Natural killer cell (primary cell): ENCODE results near the gene CSMD2. TPM values are rescaled to one million over a fixed set of nuclear protein-coding genes. Genes with fewer than 3 reads are reported as not detected.

ENCODE experiments used
- ATAC-seq, 3 donors: fragments of 150-1000 bp in 2 of 3; fragments of 200-7000 bp in 1 of 3; cut with Tn5 transposase; 1 replicate in 1 of 3; 2 replicates in 2 of 3; pipeline ENCODE4 v1.10.0; 2021; ENCODE audit warnings: mild to moderate bottlenecking in 2 of 3, moderate library complexity in 2 of 3
- DNase-seq, 2 donors: peaks; one replicate each; pipeline versions ENCODE4 v3.0.0 to v3.0.0-alpha.2; 2013 to 2021; ENCODE audit warnings: mixed read lengths in 1 of 2
- H3K27ac ChIP-seq: one replicate; pipeline ENCODE4 v1.5.1; 2013; ENCODE audit warnings: mild to moderate bottlenecking, low read length
- H3K27me3 ChIP-seq: one replicate; pipeline ENCODE4 v1.6.1; 2013; ENCODE audit warnings: low read length; ENCODE audit not compliant: control insufficient read depth, insufficient read depth
- H3K36me3 ChIP-seq: one replicate; pipeline ENCODE4 v1.6.1; 2013; ENCODE audit warnings: low read length; ENCODE audit not compliant: control insufficient read depth, insufficient read depth
- H3K4me1 ChIP-seq: one replicate; pipeline ENCODE4 v1.6.1; 2013; ENCODE audit warnings: low read length; ENCODE audit not compliant: control insufficient read depth, insufficient read depth
- H3K4me3 ChIP-seq: one replicate; pipeline ENCODE4 v1.5.1; 2013; ENCODE audit warnings: low read length
- H3K9me3 ChIP-seq: one replicate; pipeline ENCODE4 v1.6.1; 2013; ENCODE audit warnings: low read length; ENCODE audit not compliant: control insufficient read depth, insufficient read depth
- H3K27ac Mint-ChIP-seq, 2 donors: one replicate each; pipeline ENCODE4 v1.8.0; 2022; ENCODE audit warnings: mild to moderate bottlenecking in 2 of 2, mixed read lengths in 2 of 2, moderate library complexity in 1 of 2
- H3K27me3 Mint-ChIP-seq, 2 donors: one replicate each; pipeline ENCODE4 v1.8.0; 2022; ENCODE audit warnings: low read depth in 2 of 2, mixed read lengths in 2 of 2
- H3K36me3 Mint-ChIP-seq: one replicate; pipeline ENCODE4 v1.8.0; 2022; ENCODE audit warnings: mixed read lengths
- H3K4me1 Mint-ChIP-seq, 2 donors: one replicate each; pipeline ENCODE4 v1.8.0; 2022; ENCODE audit warnings: mixed read lengths in 2 of 2
- H3K4me3 Mint-ChIP-seq: one replicate; pipeline ENCODE4 v1.8.0; 2022; ENCODE audit warnings: mild to moderate bottlenecking, moderate library complexity, mixed read lengths
- H3K9me3 Mint-ChIP-seq, 2 donors: one replicate each; pipeline ENCODE4 v1.8.0; 2022; ENCODE audit warnings: mixed read lengths in 2 of 2
- CTCF ChIP-seq: fragments of 200-600 bp; IDR thresholded peaks from one replicate; pipeline ENCODE4 v1.8.0; 2022; ENCODE audit warnings: antibody characterized with exemption
- WGBS: methylation state at CpG from one replicate; pipeline ENCODE4 v1.1.7; 2013; ENCODE audit warnings: missing lambda C conversion rate; ENCODE audit not compliant: insufficient coverage; 5-methylcytosine and 5-hydroxymethylcytosine counted together
- intact Hi-C: fragments of 100-400 bp; cut with micrococcal nuclease; formaldehyde crosslinking; loops from one replicate; pipeline ENCODE4 v1.14.2; 2022
- total RNA-seq, 4 donors: library from RNA; stranded (reverse); fragments of 120-200 nt in 1 of 4; gene quantifications; one replicate each; pipeline versions ENCODE4 v1.2.3 to v1.2.4, GENCODE V29; 2013 to 2022

Gene CSMD2
- total RNA-seq, 3 donors from 2014 or later (not counting 1 experiment from before 2014, with no cell fraction given) = not detected

- Mint-ChIP-seq H3K4me3 (no peak overlapping the region), H3K27me3 (peaks cover 13 to 19% of the 10 kb centered on the region in 2 donors), H3K9me3 (no peaks in the 10 kb centered on the region), H3K36me3 (no peaks in the 10 kb centered on the region), H3K27ac (no peak overlapping the region), H3K4me1 (no peaks in the 10 kb centered on the region)
- no peaks in the 10 kb centered on the region for H3K27me3 ChIP-seq
- H3K36me3 ChIP-seq = no peaks in the 10 kb centered on the region
- no peak overlapping the region for H3K27ac ChIP-seq
- intact Hi-C loops = no loop called here
- H3K9me3 ChIP-seq = no peaks in the 10 kb centered on the region
- 80% methylated on average over 9 of the region's 10 CpGs for WGBS
- no peak for TF ChIP-seq CTCF
- no peaks in the 10 kb centered on the region for H3K4me1 ChIP-seq
- ATAC-seq (no peak), DNase-seq (no peak)
- H3K4me3 ChIP-seq = no peak overlapping the region
Observed at GRCh38 chr1:33819290-33819912, 345.6 kb downstream of the CSMD2 start.

- ATAC-seq (no peak), DNase-seq (no peak)
- Histone ChIP-seq H3K4me3 (no peak overlapping the region), H3K9me3 (no peaks in the 10 kb centered on the region), H3K27ac (no peak overlapping the region), H3K36me3 (no peaks in the 10 kb centered on the region), H3K4me1 (no peaks in the 10 kb centered on the region), H3K27me3 (no peaks in the 10 kb centered on the region)
- intact Hi-C loops = no loop called here
- no peak overlapping the region for H3K27ac Mint-ChIP-seq
- TF ChIP-seq CTCF = no peak
- H3K4me3 Mint-ChIP-seq = no peak overlapping the region
- WGBS = 78% methylated on average over 3 of the region's 3 CpGs
- peaks cover 22 to 23% of the 10 kb centered on the region in 2 donors for H3K27me3 Mint-ChIP-seq
- H3K36me3 Mint-ChIP-seq = no peaks in the 10 kb centered on the region
- H3K9me3 Mint-ChIP-seq = no peaks in the 10 kb centered on the region
- no peaks in the 10 kb centered on the region for H3K4me1 Mint-ChIP-seq
Observed at GRCh38 chr1:33818071-33818470, 347.0 kb downstream of the CSMD2 start.

GRCh38 chr1:33815061-33815460, 350.0 kb downstream of the CSMD2 start:
- DNase-seq = no peak
- no peaks in the 10 kb centered on the region for H3K27me3 ChIP-seq
- intact Hi-C loops = no loop called here
- H3K27me3 Mint-ChIP-seq = peaks cover 16 to 19% of the 10 kb centered on the region in 2 donors
- ATAC-seq = no peak
- no peaks in the 10 kb centered on the region for H3K9me3 ChIP-seq
- H3K27ac Mint-ChIP-seq = no peak overlapping the region
- no peaks in the 10 kb centered on the region for H3K4me1 ChIP-seq
- H3K9me3 Mint-ChIP-seq = no peaks in the 10 kb centered on the region
- H3K4me3 ChIP-seq = no peak overlapping the region
- 84% methylated on average over 3 of the region's 4 CpGs for WGBS
- H3K36me3 ChIP-seq = no peaks in the 10 kb centered on the region
- no peak overlapping the region for H3K4me3 Mint-ChIP-seq
- H3K36me3 Mint-ChIP-seq = no peaks in the 10 kb centered on the region
- no peaks in the 10 kb centered on the region for H3K4me1 Mint-ChIP-seq
- no peak for TF ChIP-seq CTCF
- no peak overlapping the region for H3K27ac ChIP-seq

GRCh38 chr1:33814166-33814565, 350.9 kb downstream of the CSMD2 start:
- WGBS = 100% methylated on average over 2 of the region's 2 CpGs
- intact Hi-C loops = no loop called here
- H3K4me3 Mint-ChIP-seq = no peak overlapping the region
- H3K4me1 ChIP-seq = no peaks in the 10 kb centered on the region
- H3K27me3 ChIP-seq = no peaks in the 10 kb centered on the region
- peaks cover 16 to 19% of the 10 kb centered on the region in 2 donors for H3K27me3 Mint-ChIP-seq
- no peak overlapping the region for H3K4me3 ChIP-seq
- ATAC-seq (no peak), DNase-seq (no peak)
- H3K36me3 Mint-ChIP-seq = no peaks in the 10 kb centered on the region
- no peak overlapping the region for H3K27ac ChIP-seq
- H3K9me3 Mint-ChIP-seq = no peaks in the 10 kb centered on the region
- H3K27ac Mint-ChIP-seq = no peak overlapping the region
- H3K9me3 ChIP-seq = no peaks in the 10 kb centered on the region
- H3K4me1 Mint-ChIP-seq = no peaks in the 10 kb centered on the region
- H3K36me3 ChIP-seq = no peaks in the 10 kb centered on the region
- no peak for TF ChIP-seq CTCF
